IMR-90 (cell line): ENCODE data around the gene CARS2. TPM values are rescaled to one million over a fixed set of nuclear protein-coding genes. Genes with fewer than 3 reads are reported as not detected.

ENCODE experiments used
- ATAC-seq: fragments of 200-7000 bp; cut with Tn5 transposase; 2 replicates; pipeline ENCODE4 v1.9.1; 2020; ENCODE audit warnings: low read depth, mild to moderate bottlenecking, moderate library complexity
- BruUV-seq: library from RNA; stranded (reverse); fragments of 400-500 nt; replicated peaks from 2 replicates; lab custom pipeline; 2021; lab: Mats Ljungman, UMichigan
- CTCF ChIA-PET: fragments of 300-600 bp; formaldehyde crosslinking; extraction: SDS; loops from one replicate; lab custom pipeline; 2021; ENCODE audit warnings: antibody characterized with exemption; lab: Yijun Ruan, JAX
- POLR2A ChIA-PET: fragments of 300-600 bp; sonication (Branson Sonifier 250); formaldehyde crosslinking; loops from one replicate; lab custom pipeline; 2022; ENCODE audit warnings: antibody characterized with exemption; ENCODE audit not compliant: unreplicated experiment; lab: Charles Lee
- DNase-seq: peaks from one replicate; pipeline ENCODE4 v3.0.0; 2013
- H2AFZ ChIP-seq: replicated peaks from 2 replicates; pipeline ENCODE3; 2013; ENCODE audit warnings: low read length, mild to moderate bottlenecking; ENCODE audit not compliant: poor library complexity
- H2AK5ac ChIP-seq: 2 replicates; pipeline ENCODE4 v1.6.1; 2013; ENCODE audit warnings: low read depth, low read length, inconsistent platforms
- H2AK9ac ChIP-seq: replicated peaks from 2 replicates; pipeline ENCODE3; 2013; ENCODE audit warnings: mild to moderate bottlenecking, low read depth, low read length, moderate library complexity; ENCODE audit not compliant: poor library complexity
- H2BK120ac ChIP-seq: 2 replicates; pipeline ENCODE4 v1.6.1; 2013; ENCODE audit warnings: low read depth, low read length, inconsistent platforms
- H2BK15ac ChIP-seq: 3 replicates; pipeline ENCODE4 v1.6.1; 2013; ENCODE audit warnings: low read depth, low read length, inconsistent platforms
- H2BK20ac ChIP-seq: 2 replicates; pipeline ENCODE4 v1.6.1; 2013; ENCODE audit warnings: low read depth, mild to moderate bottlenecking, inconsistent platforms, low read length, moderate library complexity
- H2BK5ac ChIP-seq: 2 replicates; pipeline ENCODE4 v1.6.1; 2013; ENCODE audit warnings: mild to moderate bottlenecking, low read depth, low read length, inconsistent platforms; ENCODE audit not compliant: poor library complexity, severe bottlenecking
- H3K14ac ChIP-seq: replicated peaks from 2 replicates; pipeline ENCODE4 v1.6.1; 2013; ENCODE audit warnings: low read depth, low read length, inconsistent platforms
- H3K18ac ChIP-seq: 2 replicates; pipeline ENCODE4 v1.6.1; 2013; ENCODE audit warnings: low read depth, low read length, control low read depth
- H3K23ac ChIP-seq: 2 replicates; pipeline ENCODE4 v1.6.1; 2013; ENCODE audit warnings: low read depth, low read length, inconsistent platforms
- H3K27ac ChIP-seq: 2 replicates; pipeline ENCODE4 v1.5.1; 2013; ENCODE audit warnings: mild to moderate bottlenecking, control low read depth, low read length; ENCODE audit not compliant: insufficient read depth
- H3K27me3 ChIP-seq: 2 replicates; pipeline ENCODE4 v1.6.1; 2013; ENCODE audit warnings: low read length; ENCODE audit not compliant: control insufficient read depth, insufficient read depth
- H3K36me3 ChIP-seq: 2 replicates; pipeline ENCODE4 v1.6.1; 2013; ENCODE audit warnings: low read length, mixed read lengths; ENCODE audit not compliant: control insufficient read depth, insufficient read depth
- H3K4ac ChIP-seq: 2 replicates; pipeline ENCODE4 v1.6.1; 2013; ENCODE audit warnings: low read depth, low read length, inconsistent platforms
- H3K4me1 ChIP-seq: 2 replicates; pipeline ENCODE4 v1.6.1; 2013; ENCODE audit warnings: low read length, mixed read lengths; ENCODE audit not compliant: control insufficient read depth, insufficient read depth
- H3K4me2 ChIP-seq: 2 replicates; pipeline ENCODE4 v1.6.1; 2013; ENCODE audit warnings: low read depth, mild to moderate bottlenecking, control low read depth, low read length, moderate library complexity
- H3K4me3 ChIP-seq: 2 replicates; pipeline ENCODE4 v1.5.1; 2013; ENCODE audit warnings: low read depth, mild to moderate bottlenecking, control low read depth, low read length, moderate library complexity; ENCODE audit not compliant: insufficient read depth
- H3K56ac ChIP-seq: 2 replicates; pipeline ENCODE4 v1.6.1; 2013; ENCODE audit warnings: low read length, inconsistent platforms; ENCODE audit not compliant: insufficient read depth; ENCODE audit errors: extremely low read depth
- H3K79me1 ChIP-seq, 2 experiments: 2 replicates each; pipeline ENCODE4 v1.6.1; 2013; ENCODE audit warnings: low read length in 2 of 2, inconsistent platforms in 1 of 2, low read depth in 1 of 2
- H3K9ac ChIP-seq: 2 replicates; pipeline ENCODE4 v1.6.1; 2013; ENCODE audit warnings: low read depth, low read length, control low read depth
- H3K9me1 ChIP-seq: 2 replicates; pipeline ENCODE4 v1.6.1; 2013; ENCODE audit warnings: low read length, inconsistent platforms; ENCODE audit not compliant: insufficient read depth
- H3K9me3 ChIP-seq: 2 replicates; pipeline ENCODE4 v1.6.1; 2013; ENCODE audit warnings: low read length; ENCODE audit not compliant: control insufficient read depth, insufficient read depth
- H4K20me1 ChIP-seq: 2 replicates; pipeline ENCODE4 v1.6.1; 2013; ENCODE audit warnings: low read length, inconsistent platforms; ENCODE audit not compliant: insufficient read depth
- H4K5ac ChIP-seq: 2 replicates; pipeline ENCODE4 v1.6.1; 2013; ENCODE audit warnings: mild to moderate bottlenecking, low read depth, low read length, control low read depth
- H4K8ac ChIP-seq, 2 experiments: 2 replicates each; pipeline ENCODE4 v1.6.1; 2013; ENCODE audit warnings: low read depth in 2 of 2, low read length in 2 of 2, control low read depth in 1 of 2, inconsistent platforms in 1 of 2
- H4K91ac ChIP-seq: 2 replicates; pipeline ENCODE4 v1.6.1; 2013; ENCODE audit warnings: low read depth, low read length, inconsistent platforms; ENCODE audit not compliant: insufficient read depth
- BHLHE40 ChIP-seq: fragments of 150-350 bp; IDR thresholded peaks from 2 replicates; pipeline ENCODE4 v1.6.1; 2016; ENCODE audit warnings: mild to moderate bottlenecking, low read depth, low read length
- CEBPB ChIP-seq: IDR thresholded peaks from 2 replicates; pipeline ENCODE4 v1.6.1; 2012; ENCODE audit warnings: low read depth, low read length, improper control_type of control experiment
- CHD1 ChIP-seq: IDR thresholded peaks from 2 replicates; pipeline ENCODE4 v1.6.1; 2012; ENCODE audit warnings: low read depth, low read length, improper control_type of control experiment
- ELK1 ChIP-seq: fragments of 150-350 bp; IDR thresholded peaks from 2 replicates; pipeline ENCODE4 v1.6.1; 2016; ENCODE audit warnings: low read depth, mild to moderate bottlenecking, low read length, moderate library complexity, borderline replicate concordance
- FOS ChIP-seq: fragments of 150-350 bp; IDR thresholded peaks from 2 replicates; pipeline ENCODE4 v1.6.1; 2016; ENCODE audit warnings: low read depth, low read length
- MAFK ChIP-seq: IDR thresholded peaks from 2 replicates; pipeline ENCODE4 v1.6.1; 2012; ENCODE audit warnings: low read depth, low read length, improper control_type of control experiment
- MXI1 ChIP-seq: IDR thresholded peaks from 2 replicates; pipeline ENCODE4 v1.6.1; 2012; ENCODE audit warnings: low read depth, mild to moderate bottlenecking, low read length, moderate library complexity, borderline replicate concordance
- NFE2L2 ChIP-seq: fragments of 150-350 bp; IDR thresholded peaks from 2 replicates; pipeline ENCODE4 v1.6.1; 2016; ENCODE audit warnings: low read depth, mild to moderate bottlenecking, low read length
- RAD21 ChIP-seq: IDR thresholded peaks from 2 replicates; pipeline ENCODE4 v1.6.1; 2012; ENCODE audit warnings: low read length, improper control_type of control experiment
- RCOR1 ChIP-seq: IDR thresholded peaks from 2 replicates; pipeline ENCODE4 v1.6.1; 2012; ENCODE audit warnings: mild to moderate bottlenecking, low read length, improper control_type of control experiment; ENCODE audit not compliant: insufficient replicate concordance
- USF2 ChIP-seq: fragments of 150-350 bp; IDR thresholded peaks from 2 replicates; pipeline ENCODE4 v1.6.1; 2017; ENCODE audit warnings: mild to moderate bottlenecking, antibody characterized with exemption, low read length, low read depth
- WGBS, 2 experiments: methylation state at CpG; one replicate each; pipeline versions ENCODE4 v1.1.5 to v1.1.7; 2013; ENCODE audit warnings: missing lambda C conversion rate in 2 of 2; ENCODE audit not compliant: insufficient read length in 1 of 2; ENCODE audit errors: extremely low coverage in 2 of 2; 5-methylcytosine and 5-hydroxymethylcytosine counted together
- dilution Hi-C: fragments of 300-500 bp; cut with HindIII; formaldehyde crosslinking; loops from one replicate; pipeline ENCODE4 v1.14.3; 2018; ENCODE audit warnings: low sequenced_read_pairs; ENCODE audit not compliant: unreplicated experiment
- in situ Hi-C: fragments of 300-500 bp; cut with MboI; formaldehyde crosslinking; loops from 3 replicates; pipeline ENCODE4 v1.14.3; 2019; ENCODE audit warnings: low sequenced_read_pairs, inconsistent platforms, mixed read lengths
- intact Hi-C: fragments of 100-400 bp; cut with micrococcal nuclease; formaldehyde crosslinking; loops from 2 replicates; pipeline ENCODE4 v1.10.0; 2022
- polyA plus RNA-seq, 3 experiments: library from polyadenylated mRNA; depleted of rRNA; stranded (reverse); fragments of >200 nt; gene quantifications; 2 replicates each; pipeline ENCODE4 v1.2.3, GENCODE V29; 2012; ENCODE audit warnings: low replicate concordance in 1 of 3
- total RNA-seq: library from RNA; depleted of rRNA; stranded (reverse); fragments of >200 nt; gene quantifications from 2 replicates; pipeline ENCODE4 v1.2.3, GENCODE V29; 2012

The CARS2 gene
- total and polyA plus RNA-seq, 2 of the 4 experiments (the other 2 are of a cell fraction), result 76.2 to 76.4 TPM

GRCh38 chr13:110645750-110646149, 60.2 kb downstream of the CARS2 start:
- H3K27me3 ChIP-seq, result no peaks in the 10 kb centered on the region
- H4K20me1 ChIP-seq, result peaks cover 11% of the 10 kb centered on the region
- no peak overlapping the region for H3K4me3 ChIP-seq
- H2BK15ac ChIP-seq, result no peak overlapping the region
- no peak overlapping the region for H2BK20ac ChIP-seq
- H3K14ac ChIP-seq, result no peak overlapping the region
- no peak overlapping the region for H2BK120ac ChIP-seq
- H2AK5ac ChIP-seq, result no peak overlapping the region
- no peak overlapping the region for H3K4ac ChIP-seq
- H2AK9ac ChIP-seq, result no peak overlapping the region
- no peak overlapping the region for H3K27ac ChIP-seq
- no peak for DNase-seq
- dilution Hi-C loops, result no loop called here
- 91% methylated on average over 8 of the region's 15 CpGs; no CpG with 5 or more reads in 1 of the 2 experiments for WGBS, 2 experiments
- H3K9me3 ChIP-seq, result no peaks in the 10 kb centered on the region
- no peak overlapping the region for H3K23ac ChIP-seq
- H4K5ac ChIP-seq, result no peak overlapping the region
- no peak overlapping the region for H3K56ac ChIP-seq
- no peak overlapping the region for H4K91ac ChIP-seq
- H3K79me1 ChIP-seq, result peaks cover 4 to 19% of the 10 kb centered on the region in 2 experiments; a peak in 3 of 4 replicates
- H2AFZ ChIP-seq, result no peak overlapping the region
- peaks cover 3% of the 10 kb centered on the region; the same call in 1 of the 2 replicates for H3K9me1 ChIP-seq
- TF ChIP-seq FOS (no peak), USF2 (no peak), MAFK (no peak), RCOR1 (no peak), BHLHE40 (no peak), ELK1 (no peak), RAD21 (no peak), CHD1 (no peak), MXI1 (no peak), NFE2L2 (no peak), CEBPB (no peak)
- H3K18ac ChIP-seq, result no peak overlapping the region
- no peak for ATAC-seq
- H3K4me1 ChIP-seq, result peaks cover 8% of the 10 kb centered on the region; the same call in 1 of the 2 replicates
- H4K8ac ChIP-seq, result no peak overlapping the region
- in situ Hi-C loops, result no loop called here
- no TSS peak for BruUV-seq
- H3K36me3 ChIP-seq, result peaks cover 51% of the 10 kb centered on the region
- intact Hi-C loops, result loop anchor here (1.0 kb wide), 1 partner anchor 171 kb away; no protein-coding TSS in a partner anchor
- ChIA-PET POLR2A (no interaction called here), CTCF (interaction anchor here (2.0 kb wide), 1 partner anchor 173 kb away, joined by 6 read pairs; no protein-coding TSS in a partner anchor)
- H2BK5ac ChIP-seq, result no peak overlapping the region
- no peak overlapping the region for H3K9ac ChIP-seq
- no peak overlapping the region for H3K4me2 ChIP-seq
